H1 (cell line): ENCODE measurements around the gene CDC42EP3. TPM values are rescaled to one million over a fixed set of nuclear protein-coding genes. Genes with fewer than 3 reads are reported as not detected.

Experiments used
- CTCF ChIA-PET: fragments of 300-600 bp; sonication (Branson Sonifier 250); formaldehyde crosslinking; loops from one replicate; lab custom pipeline; 2021; ENCODE audit not compliant: partially characterized antibody; lab: Charles Lee
- POLR2A ChIA-PET: fragments of 300-600 bp; sonication (Branson Sonifier 250); formaldehyde crosslinking; loops from one replicate; lab custom pipeline; 2021; ENCODE audit warnings: inconsistent platforms; ENCODE audit not compliant: partially characterized antibody; lab: Charles Lee
- DNase-seq, 2 experiments: peaks; one replicate each; pipeline versions ENCODE4 v3.0.0 to v3.0.0-alpha.2; 2010 to 2022; ENCODE audit warnings: low spot score in 2 of 2, low read depth in 1 of 2, mixed read lengths in 1 of 2
- FAIRE-seq: peaks from 2 replicates; lab custom pipeline; 2011; peaks lifted over from hg19 to GRCh38; lab: Jason Lieb, UNC
- H2AFZ ChIP-seq: 2 replicates; pipeline ENCODE4 v1.8.1; 2012; ENCODE audit warnings: low read length, inconsistent platforms
- H2AK5ac ChIP-seq: 2 replicates; pipeline ENCODE4 v1.6.1; 2013; ENCODE audit warnings: low read depth, low read length
- H2BK120ac ChIP-seq: replicated peaks from 2 replicates; pipeline ENCODE3; 2013; ENCODE audit warnings: low read depth, low read length, inconsistent platforms
- H2BK12ac ChIP-seq: 2 replicates; pipeline ENCODE4 v1.6.1; 2013; ENCODE audit warnings: low read depth, low read length
- H2BK15ac ChIP-seq: 2 replicates; pipeline ENCODE4 v1.6.1; 2013; ENCODE audit warnings: low read length
- H2BK20ac ChIP-seq: 2 replicates; pipeline ENCODE4 v1.6.1; 2013; ENCODE audit warnings: low read length
- H2BK5ac ChIP-seq: 2 replicates; pipeline ENCODE4 v1.6.1; 2013; ENCODE audit warnings: low read depth, low read length
- H3K14ac ChIP-seq: 2 replicates; pipeline ENCODE4 v1.6.1; 2013; ENCODE audit warnings: inconsistent platforms; ENCODE audit not compliant: insufficient read length
- H3K18ac ChIP-seq: 2 replicates; pipeline ENCODE4 v1.6.1; 2013; ENCODE audit warnings: low read length; ENCODE audit errors: extremely low read depth
- H3K23ac ChIP-seq: 2 replicates; pipeline ENCODE4 v1.6.1; 2013; ENCODE audit warnings: inconsistent platforms; ENCODE audit not compliant: insufficient read length
- H3K23me2 ChIP-seq: 2 replicates; pipeline ENCODE4 v1.6.1; 2013; ENCODE audit warnings: low read depth, low read length
- H3K27ac ChIP-seq: 2 replicates; pipeline ENCODE4 v1.6.1; 2011; ENCODE audit warnings: low read depth, low read length, inconsistent platforms
- H3K27me3 ChIP-seq, 4 experiments: replicated peaks in 1 of 4; 1 replicate in 1 of 4; 2 replicates in 3 of 4; pipeline versions ENCODE4 v1.6.1 to v1.8.1; 2011 to 2013; ENCODE audit warnings: low read length in 3 of 4, mild to moderate bottlenecking in 3 of 4, inconsistent platforms in 2 of 4, mixed read lengths in 2 of 4, moderate library complexity in 1 of 4; ENCODE audit not compliant: control insufficient read depth in 3 of 4, insufficient read depth in 3 of 4; ENCODE audit errors: extremely low read depth in 1 of 4
- H3K36me3 ChIP-seq, 4 experiments: 2 replicates each; pipeline versions ENCODE4 v1.6.1 to v1.8.1; 2011 to 2013; ENCODE audit warnings: mild to moderate bottlenecking in 4 of 4, low read length in 3 of 4, moderate library complexity in 2 of 4, control low read depth in 1 of 4, inconsistent platforms in 1 of 4; ENCODE audit not compliant: insufficient read depth in 4 of 4, control insufficient read depth in 2 of 4
- H3K4ac ChIP-seq: replicated peaks from 2 replicates; pipeline ENCODE3; 2013; ENCODE audit warnings: low read length, low read depth, mixed read lengths, inconsistent platforms; ENCODE audit not compliant: insufficient read length
- H3K4me1 ChIP-seq, 4 experiments: replicated peaks in 1 of 4; 1 replicate in 1 of 4; 2 replicates in 3 of 4; pipeline versions ENCODE4 v1.6.1 to v1.8.1; 2011 to 2013; ENCODE audit warnings: low read length in 3 of 4, inconsistent platforms in 2 of 4, mixed read lengths in 1 of 4; ENCODE audit not compliant: insufficient read depth in 4 of 4, control insufficient read depth in 3 of 4
- H3K4me2 ChIP-seq, 2 experiments: 2 replicates each; pipeline versions ENCODE4 v1.6.1 to v1.8.1; 2011 to 2013; ENCODE audit warnings: low read depth in 2 of 2, low read length in 2 of 2, control low read depth in 1 of 2, inconsistent platforms in 1 of 2, mild to moderate bottlenecking in 1 of 2; ENCODE audit not compliant: insufficient read depth in 1 of 2
- H3K4me3 ChIP-seq, 4 experiments: fragments of 200-600, 300-600 bp in 1 of 4; sonication (generic), shearing (Covaris generic), sonication (Bioruptor Twin) in 1 of 4; 2 replicates each; pipeline versions ENCODE4 v1.5.1 to v1.8.1; 2011 to 2016; ENCODE audit warnings: low read length in 4 of 4, low read depth in 3 of 4, control low read depth in 2 of 4, inconsistent platforms in 2 of 4, mild to moderate bottlenecking in 2 of 4, mixed read lengths in 1 of 4, moderate library complexity in 1 of 4; ENCODE audit not compliant: insufficient read depth in 2 of 4; ENCODE audit errors: extremely low read depth in 1 of 4
- H3K56ac ChIP-seq: replicated peaks from 2 replicates; pipeline ENCODE3; 2013; ENCODE audit warnings: low read depth, mild to moderate bottlenecking, mixed read lengths, low read length, inconsistent platforms; ENCODE audit not compliant: insufficient read length
- H3K79me1 ChIP-seq: 2 replicates; pipeline ENCODE4 v1.6.1; 2013; ENCODE audit warnings: low read depth, low read length, control low read depth
- H3K79me2 ChIP-seq, 2 experiments: 2 replicates each; pipeline versions ENCODE4 v1.6.1 to v1.8.1; 2012 to 2013; ENCODE audit warnings: low read length in 2 of 2, mild to moderate bottlenecking in 2 of 2, inconsistent platforms in 1 of 2; ENCODE audit not compliant: insufficient read depth in 2 of 2, control insufficient read depth in 1 of 2
- H3K9ac ChIP-seq, 4 experiments: replicated peaks in 1 of 4; 1 replicate in 1 of 4; 2 replicates in 3 of 4; pipeline versions ENCODE4 v1.6.1 to v1.8.1; 2011 to 2013; ENCODE audit warnings: low read depth in 3 of 4, low read length in 3 of 4, control low read depth in 2 of 4, mild to moderate bottlenecking in 2 of 4, moderate library complexity in 2 of 4, inconsistent platforms in 1 of 4; ENCODE audit errors: extremely low read depth in 1 of 4
- H3K9me3 ChIP-seq, 2 experiments: 2 replicates each; pipeline versions ENCODE4 v1.6.1 to v1.8.1; 2012 to 2013; ENCODE audit warnings: mild to moderate bottlenecking in 2 of 2, moderate library complexity in 2 of 2, control low read depth in 1 of 2, inconsistent platforms in 1 of 2, low read depth in 1 of 2, low read length in 1 of 2, mixed read lengths in 1 of 2; ENCODE audit not compliant: insufficient read depth in 2 of 2
- H4K20me1 ChIP-seq, 2 experiments: replicated peaks in 1 of 2; 2 replicates each; pipeline versions ENCODE3 to v1.8.1; 2011 to 2013; ENCODE audit warnings: inconsistent platforms in 2 of 2, low read length in 2 of 2, mild to moderate bottlenecking in 1 of 2; ENCODE audit not compliant: insufficient read depth in 2 of 2, control insufficient read depth in 1 of 2
- H4K5ac ChIP-seq: 2 replicates; pipeline ENCODE4 v1.6.1; 2013; ENCODE audit warnings: low read length, low read depth, mixed read lengths, inconsistent platforms; ENCODE audit not compliant: insufficient read length
- H4K8ac ChIP-seq: 2 replicates; pipeline ENCODE4 v1.8.0; 2013; ENCODE audit warnings: mild to moderate bottlenecking, moderate library complexity, low read length, inconsistent platforms; ENCODE audit not compliant: insufficient read depth; ENCODE audit errors: extremely low read depth
- H4K91ac ChIP-seq: replicated peaks from 2 replicates; pipeline ENCODE3; 2013; ENCODE audit warnings: low read length, mixed read lengths, inconsistent platforms; ENCODE audit not compliant: insufficient read length
- CBX8 ChIP-seq: fragments of 300-800, 300-1000 bp; sonication (generic); IDR thresholded peaks from 2 replicates; pipeline ENCODE4 v1.7.1; 2016; ENCODE audit warnings: low read depth, low read length, borderline replicate concordance
- GABPA ChIP-seq: IDR thresholded peaks from 2 replicates; pipeline ENCODE4 v1.6.1; 2011; ENCODE audit warnings: mild to moderate bottlenecking, low read length, moderate library complexity, borderline replicate concordance; ENCODE audit not compliant: insufficient read depth
- GTF2F1 ChIP-seq: IDR thresholded peaks from 2 replicates; pipeline ENCODE4 v1.6.1; 2012; ENCODE audit warnings: low read depth, low read length, improper control_type of control experiment, borderline replicate concordance
- HDAC6 ChIP-seq: IDR thresholded peaks from one replicate; pipeline ENCODE4 v1.7.1; 2012; ENCODE audit warnings: low read depth, mild to moderate bottlenecking, inconsistent platforms, low read length, moderate library complexity
- KDM1A ChIP-seq: fragments of 200-600, 300-600 bp; sonication (generic); IDR thresholded peaks from 2 replicates; pipeline ENCODE4 v1.7.1; 2016; ENCODE audit warnings: mild to moderate bottlenecking, low read length, borderline replicate concordance
- POU5F1 ChIP-seq: IDR thresholded peaks from 2 replicates; pipeline ENCODE4 v1.6.1; 2011; ENCODE audit warnings: low read depth, mild to moderate bottlenecking, low read length, moderate library complexity
- TCF12 ChIP-seq: IDR thresholded peaks from 2 replicates; pipeline ENCODE4 v1.6.1; 2011; ENCODE audit warnings: low read depth, mild to moderate bottlenecking, low read length
- YY1 ChIP-seq: IDR thresholded peaks from 2 replicates; pipeline ENCODE4 v1.6.1; 2011; ENCODE audit warnings: low read depth, mild to moderate bottlenecking, low read length
- WGBS, 2 experiments: shearing (Covaris generic) in 1 of 2; methylation state at CpG; one replicate each; pipeline versions ENCODE4 v1.1.6 to v1.1.7; 2013 to 2015; ENCODE audit warnings: low lambda C conversion rate in 2 of 2, mixed read lengths in 2 of 2, inconsistent platforms in 1 of 2, low coverage in 1 of 2, missing lambda C conversion rate in 1 of 2; ENCODE audit not compliant: insufficient replicate concordance in 2 of 2, insufficient coverage in 1 of 2, insufficient read length in 1 of 2; ENCODE audit errors: extremely low coverage in 1 of 2, missing lambda C conversion rate in 1 of 2; 5-methylcytosine and 5-hydroxymethylcytosine counted together
- polyA plus RNA-seq, 7 experiments: library from polyadenylated mRNA; depleted of rRNA in 3 of 7; stranded (reverse) in 5 of 7; unstranded in 2 of 7; fragments of >200 nt in 5 of 7; fragments of 200-250 nt in 2 of 7; gene quantifications; 1 replicate in 5 of 7; 2 replicates in 1 of 7; 4 replicates in 1 of 7; pipeline versions ENCODE4 v1.2.1 to v1.2.3, GENCODE V29; 2011 to 2013; ENCODE audit warnings: missing spikeins in 2 of 7, mixed read lengths in 2 of 7
- total RNA-seq: library from RNA; stranded (reverse); fragmentation: NEBNext Ultra II Directional; extraction: Animal tissue kit (Norgen Biotek cat#: 25700); gene quantifications from 2 replicates; pipeline ENCODE4 v1.2.1, GENCODE V29; 2021
- TF ChIP-seq, protein P1 (sequence below): IDR thresholded peaks from 2 replicates; pipeline ENCODE4 v1.6.1; 2011; ENCODE audit warnings: low read length, improper control_type of control experiment

The CDC42EP3 gene
- total and polyA plus RNA-seq, 2 of the 8 experiments (the other 6 are each of a cell fraction or from before 2014, with no cell fraction given): 18.4 to 24.7 TPM

- Histone ChIP-seq H3K9me3 (peaks cover 5 to 7% of the 10 kb centered on the region in 2 experiments; a peak in 2 of 4 replicates), H3K4ac (no peak overlapping the region), H2BK120ac (no peak overlapping the region), H2AFZ (no peak overlapping the region), H3K4me2 (no peak overlapping the region), H3K18ac (no peak overlapping the region), H3K27ac (no peak overlapping the region), H3K23ac (no peak overlapping the region), H2BK5ac (no peak overlapping the region), H2AK5ac (no peak overlapping the region), H3K14ac (no peak overlapping the region), H3K4me1 (peaks cover 2 to 10% (median 3%) of the 10 kb centered on the region in 4 experiments; a peak in 5 of 7 replicates), H3K23me2 (no peaks in the 10 kb centered on the region), H2BK20ac (no peak overlapping the region), H4K20me1 (peaks cover 0 to 2% of the 10 kb centered on the region in 2 experiments), H3K79me1 (peaks cover 17% of the 10 kb centered on the region), H3K36me3 (peaks cover 5 to 30% (median 12%) of the 10 kb centered on the region in 4 experiments; a peak in 7 of 8 replicates), H3K27me3 (no peaks in the 10 kb centered on the region), H4K8ac (no peak overlapping the region), H3K56ac (no peak overlapping the region), H2BK15ac (no peak overlapping the region), H3K79me2 (peaks cover 0 to 49% of the 10 kb centered on the region in 2 experiments; a peak in 2 of 4 replicates), H2BK12ac (no peak overlapping the region), H4K5ac (no peak overlapping the region), H3K4me3 (no peak overlapping the region), H4K91ac (no peak overlapping the region), H3K9ac (no peak overlapping the region)
- POLR2A ChIA-PET: no interaction called here
- 94% methylated on average over 2 of the region's 2 CpGs; no CpG with 5 or more reads in 1 of the 2 experiments for WGBS, 2 experiments
- CTCF ChIA-PET: interaction anchor here (1.0 to 1.5 kb wide), 3 partner anchors 22 to 251 kb away, joined by 3 to 8 read pairs (median 3); no protein-coding TSS in a partner anchor
- FAIRE-seq (no peak), DNase-seq (no peak)
- TF ChIP-seq CBX8: no peak
- no peak for TF ChIP-seq POU5F1
- no peak for TF ChIP-seq HDAC6
- no peak for TF ChIP-seq YY1
- TF ChIP-seq, protein P1, sequence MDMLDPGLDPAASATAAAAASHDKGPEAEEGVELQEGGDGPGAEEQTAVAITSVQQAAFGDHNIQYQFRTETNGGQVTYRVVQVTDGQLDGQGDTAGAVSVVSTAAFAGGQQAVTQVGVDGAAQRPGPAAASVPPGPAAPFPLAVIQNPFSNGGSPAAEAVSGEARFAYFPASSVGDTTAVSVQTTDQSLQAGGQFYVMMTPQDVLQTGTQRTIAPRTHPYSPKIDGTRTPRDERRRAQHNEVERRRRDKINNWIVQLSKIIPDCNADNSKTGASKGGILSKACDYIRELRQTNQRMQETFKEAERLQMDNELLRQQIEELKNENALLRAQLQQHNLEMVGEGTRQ: no peak
- no peak for TF ChIP-seq TCF12
- TF ChIP-seq GABPA: no peak
- TF ChIP-seq GTF2F1: no peak
- TF ChIP-seq KDM1A: no peak
Observed at GRCh38 chr2:37647971-37648330, 23.5 kb downstream of the CDC42EP3 start.
